ENCODE data around the gene C3orf18.

DNA sequence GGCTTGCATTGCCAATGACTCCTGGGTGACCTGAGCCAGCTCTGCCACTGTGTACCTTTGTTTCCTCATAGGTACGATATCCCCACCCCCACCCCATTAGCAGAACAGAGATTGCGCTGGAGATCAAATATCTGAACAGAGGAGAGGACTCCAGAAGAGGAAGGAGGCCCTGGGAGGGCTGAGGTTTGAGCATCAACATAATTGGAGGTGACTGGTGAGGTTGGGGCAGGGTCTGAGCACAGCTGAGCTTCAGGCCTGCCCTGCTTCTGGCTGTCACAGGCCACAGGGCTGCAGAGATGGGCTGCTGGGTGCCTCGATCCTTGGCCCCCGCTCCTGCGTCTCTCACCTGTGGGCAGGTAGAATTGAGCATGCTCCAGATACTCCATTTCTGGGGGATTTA, 42.8 kb downstream of the C3orf18 start:
- TF ChIP-seq, protein P1, sequence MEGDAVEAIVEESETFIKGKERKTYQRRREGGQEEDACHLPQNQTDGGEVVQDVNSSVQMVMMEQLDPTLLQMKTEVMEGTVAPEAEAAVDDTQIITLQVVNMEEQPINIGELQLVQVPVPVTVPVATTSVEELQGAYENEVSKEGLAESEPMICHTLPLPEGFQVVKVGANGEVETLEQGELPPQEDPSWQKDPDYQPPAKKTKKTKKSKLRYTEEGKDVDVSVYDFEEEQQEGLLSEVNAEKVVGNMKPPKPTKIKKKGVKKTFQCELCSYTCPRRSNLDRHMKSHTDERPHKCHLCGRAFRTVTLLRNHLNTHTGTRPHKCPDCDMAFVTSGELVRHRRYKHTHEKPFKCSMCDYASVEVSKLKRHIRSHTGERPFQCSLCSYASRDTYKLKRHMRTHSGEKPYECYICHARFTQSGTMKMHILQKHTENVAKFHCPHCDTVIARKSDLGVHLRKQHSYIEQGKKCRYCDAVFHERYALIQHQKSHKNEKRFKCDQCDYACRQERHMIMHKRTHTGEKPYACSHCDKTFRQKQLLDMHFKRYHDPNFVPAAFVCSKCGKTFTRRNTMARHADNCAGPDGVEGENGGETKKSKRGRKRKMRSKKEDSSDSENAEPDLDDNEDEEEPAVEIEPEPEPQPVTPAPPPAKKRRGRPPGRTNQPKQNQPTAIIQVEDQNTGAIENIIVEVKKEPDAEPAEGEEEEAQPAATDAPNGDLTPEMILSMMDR (IDR thresholded peaks at IDR 0.05; ENCODE audit: poor library complexity, severe bottlenecking): no peak
- no peak for TF ChIP-seq EP300 (conservative IDR thresholded peaks at IDR 0.05; ENCODE audit: poor library complexity, severe bottlenecking)
- TF ChIP-seq SMC3 (conservative IDR thresholded peaks at IDR 0.05; ENCODE audit: poor library complexity): no peak
- TF ChIP-seq EZH2 (IDR thresholded peaks at IDR 0.05; ENCODE audit: borderline replicate concordance, insufficient read depth, low read length, poor library complexity, severe bottlenecking): no peak
- TF ChIP-seq, protein P2, sequence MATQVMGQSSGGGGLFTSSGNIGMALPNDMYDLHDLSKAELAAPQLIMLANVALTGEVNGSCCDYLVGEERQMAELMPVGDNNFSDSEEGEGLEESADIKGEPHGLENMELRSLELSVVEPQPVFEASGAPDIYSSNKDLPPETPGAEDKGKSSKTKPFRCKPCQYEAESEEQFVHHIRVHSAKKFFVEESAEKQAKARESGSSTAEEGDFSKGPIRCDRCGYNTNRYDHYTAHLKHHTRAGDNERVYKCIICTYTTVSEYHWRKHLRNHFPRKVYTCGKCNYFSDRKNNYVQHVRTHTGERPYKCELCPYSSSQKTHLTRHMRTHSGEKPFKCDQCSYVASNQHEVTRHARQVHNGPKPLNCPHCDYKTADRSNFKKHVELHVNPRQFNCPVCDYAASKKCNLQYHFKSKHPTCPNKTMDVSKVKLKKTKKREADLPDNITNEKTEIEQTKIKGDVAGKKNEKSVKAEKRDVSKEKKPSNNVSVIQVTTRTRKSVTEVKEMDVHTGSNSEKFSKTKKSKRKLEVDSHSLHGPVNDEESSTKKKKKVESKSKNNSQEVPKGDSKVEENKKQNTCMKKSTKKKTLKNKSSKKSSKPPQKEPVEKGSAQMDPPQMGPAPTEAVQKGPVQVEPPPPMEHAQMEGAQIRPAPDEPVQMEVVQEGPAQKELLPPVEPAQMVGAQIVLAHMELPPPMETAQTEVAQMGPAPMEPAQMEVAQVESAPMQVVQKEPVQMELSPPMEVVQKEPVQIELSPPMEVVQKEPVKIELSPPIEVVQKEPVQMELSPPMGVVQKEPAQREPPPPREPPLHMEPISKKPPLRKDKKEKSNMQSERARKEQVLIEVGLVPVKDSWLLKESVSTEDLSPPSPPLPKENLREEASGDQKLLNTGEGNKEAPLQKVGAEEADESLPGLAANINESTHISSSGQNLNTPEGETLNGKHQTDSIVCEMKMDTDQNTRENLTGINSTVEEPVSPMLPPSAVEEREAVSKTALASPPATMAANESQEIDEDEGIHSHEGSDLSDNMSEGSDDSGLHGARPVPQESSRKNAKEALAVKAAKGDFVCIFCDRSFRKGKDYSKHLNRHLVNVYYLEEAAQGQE (IDR thresholded peaks at IDR 0.05; ENCODE audit: borderline replicate concordance): no peak
- no peak for TF ChIP-seq POLR2AphosphoS5 (IDR thresholded peaks at IDR 0.05)
- TF ChIP-seq RAD21 (conservative IDR thresholded peaks at IDR 0.05): no peak

Measured in neural cell (in vitro differentiated cells).